WTC11 (cell line): ENCODE measurements around the gene SLC22A12. TPM values are rescaled to one million over a fixed set of nuclear protein-coding genes. Genes with fewer than 3 reads are reported as not detected.

Experiments used
- ATAC-seq: fragments of 200-7000 bp; cut with Tn5 transposase; 2 replicates; pipeline ENCODE4 v1.10.0; 2021; ENCODE audit warnings: mild to moderate bottlenecking, moderate library complexity
- CTCF ChIA-PET: fragments of 300-600 bp; sonication (Branson Sonifier 250); formaldehyde crosslinking; loops from one replicate; lab custom pipeline; 2021; ENCODE audit warnings: antibody characterized with exemption; lab: Charles Lee
- POLR2A ChIA-PET: fragments of 350-600 bp; sonication (Branson Sonifier 250); formaldehyde crosslinking; loops from one replicate; lab custom pipeline; 2021; ENCODE audit warnings: antibody characterized with exemption; lab: Charles Lee
- DNase-seq: peaks from one replicate; pipeline ENCODE4 v3.0.0; 2021; ENCODE audit warnings: low spot score
- H3K27ac Mint-ChIP-seq: 2 replicates; pipeline ENCODE4 v1.8.0; 2021; ENCODE audit warnings: mixed read lengths
- H3K27me3 Mint-ChIP-seq: 2 replicates; pipeline ENCODE4 v1.8.0; 2021; ENCODE audit warnings: low read depth, mild to moderate bottlenecking, moderate library complexity, mixed read lengths
- H3K36me3 Mint-ChIP-seq: 2 replicates; pipeline ENCODE4 v1.8.0; 2021; ENCODE audit warnings: mixed read lengths
- H3K4me1 Mint-ChIP-seq: 2 replicates; pipeline ENCODE4 v1.8.0; 2022; ENCODE audit warnings: mixed read lengths
- H3K4me3 Mint-ChIP-seq: 2 replicates; pipeline ENCODE4 v1.8.0; 2021; ENCODE audit warnings: mild to moderate bottlenecking, moderate library complexity, mixed read lengths
- H3K9me3 Mint-ChIP-seq: 2 replicates; pipeline ENCODE4 v1.8.0; 2021; ENCODE audit warnings: mixed read lengths
- ATF2 ChIP-seq: sonication (generic); formaldehyde crosslinking; IDR thresholded peaks from 2 replicates; pipeline ENCODE4 v1.8.1; 2022; ENCODE audit warnings: low read depth, missing genetic modification reagents, borderline replicate concordance
- CREM ChIP-seq: sonication (generic); formaldehyde crosslinking; IDR thresholded peaks from 2 replicates; pipeline ENCODE4 v1.8.1; 2022; ENCODE audit warnings: mild to moderate bottlenecking, missing genetic modification reagents, moderate library complexity
- E2F1 ChIP-seq: sonication (generic); formaldehyde crosslinking; IDR thresholded peaks from 2 replicates; pipeline ENCODE4 v1.8.0; 2022; ENCODE audit warnings: mild to moderate bottlenecking, missing genetic modification reagents
- E2F4 ChIP-seq: sonication (generic); formaldehyde crosslinking; IDR thresholded peaks from 2 replicates; pipeline ENCODE4 v1.8.1; 2022; ENCODE audit warnings: low read depth, mild to moderate bottlenecking, moderate library complexity, missing genetic modification reagents, borderline replicate concordance
- GABPB1 ChIP-seq: sonication (generic); formaldehyde crosslinking; IDR thresholded peaks from 2 replicates; pipeline ENCODE4 v1.8.1; 2023; ENCODE audit warnings: mild to moderate bottlenecking, missing genetic modification reagents
- HMGA2 ChIP-seq: fragments of 250-450 bp; sonication (Bioruptor Pico); IDR thresholded peaks from 2 replicates; pipeline ENCODE4 v1.4.0; 2021; ENCODE audit warnings: mild to moderate bottlenecking, moderate library complexity
- HMGXB4 ChIP-seq: sonication (generic); formaldehyde crosslinking; IDR thresholded peaks from 2 replicates; pipeline ENCODE4 v1.8.1; 2023; ENCODE audit warnings: mild to moderate bottlenecking, moderate library complexity, missing genetic modification reagents
- IRF2 ChIP-seq: sonication (generic); formaldehyde crosslinking; IDR thresholded peaks from 2 replicates; pipeline ENCODE4 v1.8.0; 2022; ENCODE audit warnings: low read depth, missing genetic modification reagents, borderline replicate concordance
- MXD4 ChIP-seq: fragments of 250-450 bp; sonication (Bioruptor Pico); IDR thresholded peaks from 2 replicates; pipeline ENCODE4 v1.8.0; 2021; ENCODE audit warnings: mild to moderate bottlenecking, moderate library complexity, borderline replicate concordance
- NFATC4 ChIP-seq: fragments of 250-450 bp; sonication (Bioruptor Pico); IDR thresholded peaks from 2 replicates; pipeline ENCODE4 v1.9.0; 2021; ENCODE audit warnings: mild to moderate bottlenecking
- OVOL2 ChIP-seq: fragments of 250-450 bp; sonication (Bioruptor Pico); IDR thresholded peaks from 2 replicates; pipeline ENCODE4 v1.9.0; 2021; ENCODE audit warnings: mild to moderate bottlenecking, borderline replicate concordance
- SMAD3 ChIP-seq: sonication (generic); formaldehyde crosslinking; IDR thresholded peaks from 2 replicates; pipeline ENCODE4 v1.8.0; 2022; ENCODE audit warnings: missing genetic modification reagents, mild to moderate bottlenecking, borderline replicate concordance
- SOX15 ChIP-seq: fragments of 250-450 bp; sonication (Bioruptor Pico); IDR thresholded peaks from 2 replicates; pipeline ENCODE4 v1.9.0; 2021; ENCODE audit warnings: mild to moderate bottlenecking
- SP1 ChIP-seq: sonication (generic); formaldehyde crosslinking; conservative IDR thresholded peaks from 2 replicates; pipeline ENCODE4 v1.8.1; 2022; ENCODE audit warnings: missing genetic modification reagents
- USF2 ChIP-seq: sonication (generic); formaldehyde crosslinking; IDR thresholded peaks from 2 replicates; pipeline ENCODE4 v1.8.1; 2023; ENCODE audit warnings: mild to moderate bottlenecking, missing genetic modification reagents, moderate library complexity
- ZNF281 ChIP-seq: sonication (generic); formaldehyde crosslinking; IDR thresholded peaks from 2 replicates; pipeline ENCODE4 v1.8.0; 2023; ENCODE audit warnings: mild to moderate bottlenecking, missing genetic modification reagents
- ZNF425 ChIP-seq: fragments of 250-450 bp; sonication (Bioruptor Pico); conservative IDR thresholded peaks from 2 replicates; pipeline ENCODE4 v1.9.0; 2021; ENCODE audit warnings: mild to moderate bottlenecking
- ZNF532 ChIP-seq: fragments of 250-450 bp; sonication (Bioruptor Pico); IDR thresholded peaks from 2 replicates; pipeline ENCODE4 v1.9.0; 2021; ENCODE audit warnings: mild to moderate bottlenecking, borderline replicate concordance
- total RNA-seq: library from RNA; stranded (reverse); gene quantifications from 3 replicates; pipeline ENCODE4 v1.2.3, GENCODE V29; 2021

Gene SLC22A12
- total RNA-seq, 1 experiment from 2014 or later = not detected

GRCh38 chr11:64571050-64571409 lies 20.0 kb upstream of the SLC22A12 start:
- Mint-ChIP-seq H3K4me3 (no peak overlapping the region), H3K9me3 (no peaks in the 10 kb centered on the region), H3K27ac (no peak overlapping the region), H3K36me3 (no peaks in the 10 kb centered on the region), H3K4me1 (peaks cover 26% of the 10 kb centered on the region), H3K27me3 (peaks cover 19% of the 10 kb centered on the region)
- CTCF ChIA-PET = interaction anchor here (1.5 to 1.9 kb wide), 2 partner anchors 59 to 78 kb away, joined by 11 to 12 read pairs; no protein-coding TSS in a partner anchor
- no peak for TF ChIP-seq E2F4 (CRISPR knock-in tag)
- no peak for TF ChIP-seq HMGA2 (CRISPR knock-in tag)
- no peak for TF ChIP-seq SMAD3 (CRISPR knock-in tag)
- TF ChIP-seq GABPB1 (CRISPR knock-in tag) = no peak
- TF ChIP-seq HMGXB4 (CRISPR knock-in tag) = no peak
- no peak for TF ChIP-seq IRF2 (CRISPR knock-in tag)
- TF ChIP-seq ZNF425 (CRISPR knock-in tag) = no peak
- TF ChIP-seq NFATC4 = no peak
- TF ChIP-seq ATF2 = no peak
- TF ChIP-seq SOX15 (CRISPR knock-in tag) = no peak
- no peak for TF ChIP-seq ZNF281
- TF ChIP-seq SP1 (CRISPR knock-in tag) = no peak
- TF ChIP-seq MXD4 = no peak
- TF ChIP-seq ZNF532 (CRISPR knock-in tag) = no peak
- TF ChIP-seq OVOL2 (CRISPR knock-in tag) = no peak
- TF ChIP-seq USF2 = no peak
- TF ChIP-seq CREM (CRISPR knock-in tag) = no peak
- no peak for TF ChIP-seq E2F1 (CRISPR knock-in tag)
- ATAC-seq (no peak), DNase-seq (no peak)
- POLR2A ChIA-PET = interaction anchor here (0.6 kb wide), 1 partner anchor 13 kb away, joined by 10 read pairs; no protein-coding TSS in a partner anchor
